Measurements from ENCODE around the gene ABCC1. TPM values are rescaled to one million over a fixed set of nuclear protein-coding genes. Genes with fewer than 3 reads are reported as not detected.
A peak's percentile ranks its signal among the peaks of the same experiment; 100 is the strongest.

The ABCC1 gene
- total RNA-seq = 10 to 100 TPM; 13.8 to 40.0 (median 25.5) TPM
- long read RNA-seq, donor 1, full-length matches to known transcripts = 1 of 21 reads
- long read RNA-seq, donor 1, partial matches to known transcripts = 8 of 21 reads
- long read RNA-seq, donor 1, other reads (novel, unspliced or antisense) = 12 of 21 reads
- long read RNA-seq, donor 2, partial matches to known transcripts = 0 of 2 reads
- long read RNA-seq, donor 2, other reads (novel, unspliced or antisense) = 2 of 2 reads

- DNase-seq (peak; percentile 46 to 70 (median 68)), ATAC-seq (peak; percentile 71)
These were observed at the start of gene ABCC1 for GRCh38 chr16:15949210-15950160. Gene ABCC1 (plus strand): TSS chr16:15949616. CDS start chr16:15949752, 136 bp downstream.

GRCh38 chr16:15900357-15900756 is 49.1 kb upstream of the ABCC1 start:
- intact Hi-C loops (cut with DNase I, micrococcal nuclease) = no loop called here
- ATAC-seq = no peak

More at GRCh38 chr16:15949210-15950160, at the start of gene ABCC1:
- no peak for TF ChIP-seq CTCF (IDR thresholded peaks at IDR 0.05)
- Histone ChIP-seq H3K4me1 (ENCODE audit: low read depth) (peaks cover 35% of the 10 kb centered on the region), H3K4me3 (peak within 1 kb of the TSS; percentile 72), H3K9me3 (no peaks in the 10 kb centered on the region), H3K36me3 (ENCODE audit: low read depth) (no peaks in the 10 kb centered on the region)
- intact Hi-C loops (cut with DNase I, micrococcal nuclease) = loop anchor here in 1 of 2 donors (10.0 kb wide), 1 partner anchor 55 kb away; no protein-coding TSS in a partner anchor

GRCh38 chr16:15900901-15901500 is 48.4 kb upstream of the ABCC1 start:
- no peaks in the 10 kb centered on the region for H3K36me3 ChIP-seq (ENCODE audit: low read depth)
- ATAC-seq (no peak), DNase-seq (no peak)
- H3K9me3 ChIP-seq = no peaks in the 10 kb centered on the region
- intact Hi-C loops (cut with DNase I, micrococcal nuclease) = no loop called here
- no peaks in the 10 kb centered on the region for H3K4me1 ChIP-seq (ENCODE audit: low read depth)
- no peak for TF ChIP-seq CTCF (IDR thresholded peaks at IDR 0.05)
- no peak overlapping the region for H3K4me3 ChIP-seq

More at GRCh38 chr16:15900357-15900756, 49.1 kb upstream of the ABCC1 start:
- TF ChIP-seq CTCF (IDR thresholded peaks at IDR 0.05) = no peak
- no peaks in the 10 kb centered on the region for H3K4me1 ChIP-seq (ENCODE audit: low read depth)
- no peak overlapping the region for H3K4me3 ChIP-seq
- no peaks in the 10 kb centered on the region for H3K9me3 ChIP-seq
- H3K36me3 ChIP-seq (ENCODE audit: low read depth) = no peaks in the 10 kb centered on the region
- DNase-seq = no peak

GRCh38 chr16:15903960-15904359 is 45.5 kb upstream of the ABCC1 start:
- intact Hi-C loops (cut with DNase I, micrococcal nuclease) = no loop called here
- Histone ChIP-seq H3K4me1 (ENCODE audit: low read depth) (no peaks in the 10 kb centered on the region), H3K4me3 (no peak overlapping the region), H3K9me3 (peaks cover 5% of the 10 kb centered on the region), H3K36me3 (ENCODE audit: low read depth) (no peaks in the 10 kb centered on the region)
- no peak for ATAC-seq
- DNase-seq = no peak
- no peak for TF ChIP-seq CTCF (IDR thresholded peaks at IDR 0.05)

- no peak for ATAC-seq
- Histone ChIP-seq H3K4me3 (no peak overlapping the region), H3K4me1 (ENCODE audit: low read depth) (no peaks in the 10 kb centered on the region), H3K36me3 (ENCODE audit: low read depth) (no peaks in the 10 kb centered on the region), H3K9me3 (peaks cover 5% of the 10 kb centered on the region)
- no peak for TF ChIP-seq CTCF (IDR thresholded peaks at IDR 0.05)
- no peak for DNase-seq
- intact Hi-C loops (cut with DNase I, micrococcal nuclease) = no loop called here
These were observed 43.0 kb upstream of the ABCC1 start for GRCh38 chr16:15906439-15906838.

Data from mucosa of descending colon (tissue), 3 donors.